Activated CD4-positive, alpha-beta T cell treated with anti-CD3 and anti-CD28 coated beads for 1 hour (primary cell): ENCODE data around the gene SOX2.

Experiments
- DNase-seq: peaks from one replicate; pipeline ENCODE4 v3.0.0-alpha.2; 2020

Gene SOX2

DNA sequence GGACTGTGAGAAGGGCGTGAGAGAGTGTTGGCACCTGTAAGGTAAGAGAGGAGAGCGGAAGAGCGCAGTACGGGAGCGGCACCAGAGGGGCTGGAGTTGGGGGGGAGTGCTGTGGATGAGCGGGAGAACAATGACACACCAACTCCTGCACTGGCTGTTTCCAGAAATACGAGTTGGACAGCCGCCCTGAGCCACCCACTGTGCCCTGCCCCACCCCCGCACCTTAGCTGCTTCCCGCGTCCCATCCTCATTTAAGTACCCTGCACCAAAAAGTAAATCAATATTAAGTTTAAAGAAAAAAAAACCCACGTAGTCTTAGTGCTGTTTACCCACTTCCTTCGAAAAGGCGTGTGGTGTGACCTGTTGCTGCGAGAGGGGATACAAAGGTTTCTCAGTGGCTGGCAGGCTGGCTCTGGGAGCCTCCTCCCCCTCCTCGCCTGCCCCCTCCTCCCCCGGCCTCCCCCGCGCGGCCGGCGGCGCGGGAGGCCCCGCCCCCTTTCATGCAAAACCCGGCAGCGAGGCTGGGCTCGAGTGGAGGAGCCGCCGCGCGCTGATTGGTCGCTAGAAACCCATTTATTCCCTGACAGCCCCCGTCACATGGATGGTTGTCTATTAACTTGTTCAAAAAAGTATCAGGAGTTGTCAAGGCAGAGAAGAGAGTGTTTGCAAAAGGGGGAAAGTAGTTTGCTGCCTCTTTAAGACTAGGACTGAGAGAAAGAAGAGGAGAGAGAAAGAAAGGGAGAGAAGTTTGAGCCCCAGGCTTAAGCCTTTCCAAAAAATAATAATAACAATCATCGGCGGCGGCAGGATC lies at the start of gene SOX2:
TSS of gene SOX2 (plus strand) at position 601 of the 811 bp plus-strand sequence. CDS start 436 bp downstream, outside the sequence.
- no peak for DNase-seq

GRCh38 chr3:181683563-181683962 lies 28.2 kb upstream of the SOX2 start:
- no peak for DNase-seq

- no peak for DNase-seq
Measured at GRCh38 chr3:181687190-181687589, 24.5 kb upstream of the SOX2 start.

DNA sequence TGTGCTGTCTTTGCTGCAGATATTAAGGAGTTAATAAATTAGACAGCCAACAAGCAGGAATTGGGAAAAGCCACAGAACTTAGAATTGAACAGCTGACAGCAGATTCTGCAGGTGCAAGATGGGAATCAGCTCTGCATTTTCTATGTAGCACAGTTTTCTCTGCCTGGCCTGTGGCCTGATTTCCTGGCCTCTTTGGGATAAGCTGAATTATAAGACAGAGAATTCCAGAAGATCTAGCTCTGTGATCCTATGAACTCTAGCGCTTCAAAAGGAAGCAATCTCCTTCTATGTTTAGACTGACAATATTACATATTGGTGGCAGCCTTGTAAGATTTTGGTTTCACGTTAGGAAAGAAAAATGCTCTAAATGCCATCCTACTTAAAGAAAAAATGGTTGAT lies 24.0 kb upstream of the SOX2 start:
- no peak for DNase-seq

DNA sequence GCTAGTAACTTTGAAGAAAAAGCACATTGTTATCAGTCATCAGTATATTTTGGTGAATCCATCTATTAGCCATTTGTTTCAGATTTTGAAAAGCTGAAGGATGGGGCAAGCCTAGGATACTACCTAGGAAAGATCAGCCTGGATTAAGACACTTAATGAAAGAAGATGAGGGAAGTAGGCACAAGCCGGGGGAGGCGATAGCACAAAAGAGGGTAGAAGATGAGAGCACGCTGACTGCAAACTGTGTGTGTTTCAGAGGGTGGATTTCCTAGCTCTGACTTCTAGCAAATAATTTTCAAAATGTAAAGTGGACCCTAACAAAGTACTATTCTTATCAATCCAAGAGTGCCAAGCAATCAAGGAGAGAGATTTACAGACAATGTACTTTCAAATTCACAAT lies 22.2 kb upstream of the SOX2 start:
- DNase-seq: no peak

DNA sequence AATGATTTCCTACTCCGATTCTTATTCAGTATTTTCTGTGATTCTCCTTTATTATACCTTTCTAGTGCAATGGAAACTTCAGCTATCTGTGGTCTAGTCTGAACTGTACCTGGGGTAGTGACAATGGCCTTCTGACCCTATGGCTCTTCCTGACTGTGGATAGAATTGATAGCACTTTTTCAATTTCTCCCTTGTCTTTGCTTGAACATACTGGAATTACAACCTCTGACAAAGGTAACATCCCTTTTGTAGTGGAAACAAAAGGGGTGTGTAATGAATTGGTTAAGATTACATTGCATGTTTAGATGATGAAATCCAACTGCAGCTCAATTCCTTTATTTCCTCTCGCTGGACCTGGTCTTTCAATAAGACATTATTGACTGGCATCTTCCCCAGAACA lies 21.0 kb upstream of the SOX2 start:
- DNase-seq: no peak

DNA sequence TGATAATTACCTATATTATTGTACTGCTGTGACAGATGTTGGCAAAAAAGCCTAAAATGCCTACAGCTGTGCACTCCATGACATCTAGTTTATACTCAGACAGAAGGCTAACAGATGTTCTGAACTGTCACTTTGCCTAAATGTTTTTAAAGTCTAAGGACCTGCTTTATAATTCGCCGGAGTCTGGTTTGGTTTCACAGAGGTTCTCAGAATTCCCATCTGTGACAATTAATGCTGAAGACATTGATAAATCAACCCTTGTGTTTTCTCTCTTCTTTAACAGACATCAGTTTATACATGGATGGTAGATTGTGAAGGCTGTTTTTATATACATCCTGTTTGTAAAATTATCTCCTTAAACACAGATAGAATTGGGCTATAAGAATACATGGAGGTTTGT lies 19.8 kb upstream of the SOX2 start:
- no peak for DNase-seq

- no peak for DNase-seq
Measured at GRCh38 chr3:181692311-181693145, 19.2 kb upstream of the SOX2 start.

DNA sequence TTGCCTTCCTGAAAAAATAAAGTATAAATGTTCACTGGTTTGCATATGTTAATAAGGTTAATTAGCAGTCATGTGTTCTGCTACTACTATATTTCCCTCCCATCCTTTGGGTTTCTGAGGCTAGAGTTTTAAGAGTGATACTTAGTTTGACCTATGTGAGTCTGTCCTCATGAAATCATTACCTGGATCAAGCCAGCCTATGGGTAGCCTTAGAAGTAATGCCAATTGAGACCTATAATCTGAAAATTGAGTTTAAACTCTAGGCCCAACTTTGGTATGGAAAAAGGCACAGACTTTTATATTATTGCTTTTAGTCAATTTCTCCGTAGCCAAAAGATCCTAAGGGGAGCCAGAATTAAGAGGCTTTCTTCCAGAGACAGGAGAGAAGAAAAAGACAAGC lies 18.4 kb upstream of the SOX2 start:
- no peak for DNase-seq

DNA sequence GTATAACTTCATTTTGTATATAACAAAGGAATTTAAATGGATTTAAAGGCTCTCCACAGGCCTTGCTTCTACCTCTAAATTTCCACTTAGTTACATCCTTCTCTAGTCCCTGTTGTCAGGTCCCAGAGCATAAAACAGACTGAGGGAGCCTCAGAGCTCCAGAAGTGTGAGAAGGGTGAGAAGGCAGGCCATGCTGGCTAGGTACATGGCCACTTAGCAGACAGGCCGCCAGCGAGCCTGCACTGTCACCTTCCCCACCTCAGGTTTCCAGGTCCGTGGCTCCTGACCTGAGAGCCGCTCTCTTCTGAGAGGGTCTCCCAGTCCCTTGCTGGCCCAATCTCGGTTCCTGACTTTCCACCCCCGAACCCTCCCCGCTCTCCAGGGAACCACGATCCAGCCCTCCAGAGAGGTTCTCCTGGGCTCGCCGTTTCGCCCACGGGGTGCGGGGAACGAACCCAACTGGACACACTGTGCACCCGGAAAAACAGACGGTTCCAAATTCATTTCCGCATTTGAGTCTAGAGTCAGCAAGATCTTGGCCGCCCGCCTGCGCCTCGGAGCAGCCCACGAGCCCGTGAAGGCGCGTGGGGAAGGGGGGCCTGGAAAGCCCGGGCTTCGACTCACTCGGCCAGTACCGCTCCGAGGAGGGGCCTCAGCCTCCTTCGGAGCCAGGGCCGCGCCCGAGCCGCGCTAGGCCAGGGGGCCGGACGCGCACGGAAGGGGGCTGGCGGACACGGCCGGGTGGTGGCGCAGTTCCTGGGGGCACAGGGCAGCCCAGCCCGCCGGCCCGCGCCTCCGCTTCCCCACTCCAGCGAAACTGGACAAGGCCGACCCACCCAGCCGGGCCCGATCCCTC lies 16.7 kb upstream of the SOX2 start:
- no peak for DNase-seq

DNA sequence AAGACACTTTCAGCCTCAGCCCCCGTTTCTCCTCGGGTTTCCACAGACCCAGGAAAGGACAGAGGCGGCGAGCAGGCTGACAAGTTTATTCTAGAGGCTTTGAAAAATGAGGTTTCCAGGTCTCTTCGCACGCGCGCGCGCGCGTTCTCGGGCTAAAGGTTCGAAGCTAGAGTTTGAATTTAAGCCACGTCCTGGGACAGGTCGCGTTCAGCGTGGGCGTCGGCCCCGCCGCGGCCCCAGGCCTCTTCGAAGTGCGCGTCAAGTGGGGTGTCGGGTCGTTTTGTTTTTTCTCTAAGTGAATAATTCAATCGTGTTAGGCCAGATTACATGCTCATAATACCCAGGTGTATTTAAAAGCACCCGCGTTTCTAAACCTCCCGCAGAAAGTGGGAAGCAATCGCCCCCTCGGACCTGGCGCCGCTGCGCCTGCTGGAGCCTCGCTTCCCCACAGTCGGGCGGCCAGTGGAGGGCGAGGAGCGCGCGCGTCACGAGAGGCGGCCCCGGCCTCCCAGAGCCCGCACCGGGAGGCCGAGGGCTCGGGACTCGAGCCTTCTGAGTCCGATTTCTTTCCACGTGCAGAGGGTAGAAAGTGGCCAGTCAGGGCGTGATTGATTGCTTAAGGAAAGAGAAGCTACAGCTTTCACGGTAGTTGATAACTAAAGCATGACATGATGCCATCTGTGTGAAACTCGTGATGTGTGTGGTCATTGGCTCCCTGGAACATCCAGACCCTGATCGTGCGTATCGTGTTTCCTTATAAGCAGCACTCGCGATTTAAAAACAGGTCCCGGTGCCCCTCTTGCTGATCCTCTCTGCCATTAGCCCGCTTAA lies 15.8 kb upstream of the SOX2 start:
- DNase-seq: no peak

- DNase-seq: no peak
Measured at GRCh38 chr3:181696626-181697230, 15.0 kb upstream of the SOX2 start.

- DNase-seq: no peak
Measured at GRCh38 chr3:181698263-181698954, 13.3 kb upstream of the SOX2 start.

GRCh38 chr3:181699171-181699903 lies 12.4 kb upstream of the SOX2 start:
- no peak for DNase-seq

GRCh38 chr3:181700168-181701087 lies 11.3 kb upstream of the SOX2 start:
- no peak for DNase-seq

DNA sequence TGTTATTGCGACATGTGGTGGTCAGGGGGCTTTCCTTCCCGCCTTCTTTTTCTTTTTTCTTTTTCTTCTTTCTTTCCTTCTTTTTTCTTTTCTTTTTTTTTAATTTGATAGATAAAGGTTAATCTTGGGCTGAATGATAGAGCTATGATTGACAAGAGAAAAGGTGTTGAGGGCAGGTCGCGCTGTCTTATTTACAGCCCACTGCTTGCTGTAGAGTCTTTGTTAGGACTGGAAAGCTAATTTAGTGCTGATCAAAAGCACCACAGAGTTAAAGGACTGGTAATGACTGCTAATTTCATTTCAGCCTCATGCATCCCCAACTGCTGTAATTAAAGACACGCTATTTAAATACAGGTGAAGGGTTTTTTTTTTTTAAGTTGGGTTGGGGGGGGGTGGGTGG lies 10.6 kb upstream of the SOX2 start:
- DNase-seq: no peak

GRCh38 chr3:181703601-181704420 lies 7.9 kb upstream of the SOX2 start:
- DNase-seq: no peak

DNA sequence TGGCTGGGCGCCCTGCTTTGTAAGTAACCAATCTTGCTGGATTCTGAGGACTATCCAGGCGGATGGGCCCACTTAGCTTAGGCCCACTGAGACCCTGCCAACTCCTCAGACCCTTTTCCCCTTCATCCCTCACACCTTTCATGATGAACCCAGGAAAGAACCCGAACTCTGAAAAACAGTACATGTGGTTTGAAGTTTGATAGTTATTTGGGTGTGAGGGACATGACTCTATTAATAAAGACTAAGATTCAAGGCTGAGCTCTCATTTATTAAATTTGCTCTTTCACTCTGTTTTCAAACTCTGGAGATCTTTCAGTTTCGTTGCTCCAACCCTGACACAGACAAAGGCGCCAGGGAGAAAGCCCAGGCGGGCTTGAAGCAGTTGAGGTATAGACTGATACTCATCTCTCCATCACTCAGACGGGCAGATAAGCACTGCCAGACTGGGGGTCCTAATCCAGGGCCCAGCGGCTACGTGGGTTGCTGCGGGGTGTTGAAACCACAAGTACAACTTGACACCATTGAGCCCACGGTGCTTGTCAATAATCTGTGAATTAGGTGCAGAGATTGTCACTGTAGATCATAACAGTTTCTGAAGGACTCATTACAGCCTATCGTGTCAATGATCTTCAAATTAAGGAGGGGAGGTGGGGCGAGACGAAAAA lies 7.2 kb upstream of the SOX2 start:
- no peak for DNase-seq
